SK-N-SH (cell line): ENCODE results near the gene MRPL44.

ENCODE experiments used
- EP300 ChIP-seq, 2 experiments: IDR thresholded peaks; 2 replicates each; pipeline versions ENCODE4 v1.4.0 to v1.6.1; 2012; ENCODE audit warnings: borderline replicate concordance in 1 of 2, low read depth in 1 of 2, low read length in 1 of 2
- EZH2phosphoT487 ChIP-seq: fragments of 200-600 bp; sonication (generic); IDR thresholded peaks from 2 replicates; pipeline ENCODE4 v1.6.1; 2017; ENCODE audit warnings: low read depth, mixed run types, mild to moderate bottlenecking, antibody characterized with exemption, moderate library complexity, borderline replicate concordance
- FOXJ3 ChIP-seq: sonication (generic); formaldehyde crosslinking; IDR thresholded peaks from 2 replicates; pipeline ENCODE4 v1.5.1; 2020; ENCODE audit warnings: mild to moderate bottlenecking, missing genetic modification reagents
- FOXM1 ChIP-seq: IDR thresholded peaks from 2 replicates; pipeline ENCODE4 v1.4.0; 2012; ENCODE audit warnings: low read depth, mild to moderate bottlenecking
- GATA2 ChIP-seq: sonication (generic); formaldehyde crosslinking; IDR thresholded peaks from 2 replicates; pipeline ENCODE4 v1.5.0; 2020; ENCODE audit warnings: mild to moderate bottlenecking, missing genetic modification reagents
- JUND ChIP-seq: IDR thresholded peaks from 2 replicates; pipeline ENCODE4 v1.4.0; 2012
- MXI1 ChIP-seq: IDR thresholded peaks from 2 replicates; pipeline ENCODE4 v1.6.1; 2012; ENCODE audit warnings: mild to moderate bottlenecking, low read depth, low read length, improper control_type of control experiment
- POLR2AphosphoS5 ChIP-seq: IDR thresholded peaks from 2 replicates; pipeline ENCODE4 v1.6.1; 2012; ENCODE audit warnings: low read depth, low read length
- TEAD4 ChIP-seq: IDR thresholded peaks from 2 replicates; pipeline ENCODE4 v1.4.0; 2012; ENCODE audit warnings: mild to moderate bottlenecking, borderline replicate concordance; ENCODE audit not compliant: insufficient read depth
- TF ChIP-seq, protein P1 (sequence below): IDR thresholded peaks from 2 replicates; pipeline ENCODE4 v1.6.1; 2012; ENCODE audit warnings: mild to moderate bottlenecking, low read depth, low read length, moderate library complexity
- TF ChIP-seq, protein P2 (sequence below): fragments of 200-600 bp; sonication (generic); IDR thresholded peaks from 2 replicates; pipeline ENCODE4 v1.6.1; 2017; ENCODE audit warnings: antibody characterized with exemption, mild to moderate bottlenecking, moderate library complexity
- TF ChIP-seq, protein P3 (sequence below): IDR thresholded peaks from 2 replicates; pipeline ENCODE4; 2012
- TF ChIP-seq, protein P4 (sequence below): IDR thresholded peaks from 2 replicates; pipeline ENCODE4 v1.4.0; 2012; ENCODE audit warnings: low read depth

DNA sequence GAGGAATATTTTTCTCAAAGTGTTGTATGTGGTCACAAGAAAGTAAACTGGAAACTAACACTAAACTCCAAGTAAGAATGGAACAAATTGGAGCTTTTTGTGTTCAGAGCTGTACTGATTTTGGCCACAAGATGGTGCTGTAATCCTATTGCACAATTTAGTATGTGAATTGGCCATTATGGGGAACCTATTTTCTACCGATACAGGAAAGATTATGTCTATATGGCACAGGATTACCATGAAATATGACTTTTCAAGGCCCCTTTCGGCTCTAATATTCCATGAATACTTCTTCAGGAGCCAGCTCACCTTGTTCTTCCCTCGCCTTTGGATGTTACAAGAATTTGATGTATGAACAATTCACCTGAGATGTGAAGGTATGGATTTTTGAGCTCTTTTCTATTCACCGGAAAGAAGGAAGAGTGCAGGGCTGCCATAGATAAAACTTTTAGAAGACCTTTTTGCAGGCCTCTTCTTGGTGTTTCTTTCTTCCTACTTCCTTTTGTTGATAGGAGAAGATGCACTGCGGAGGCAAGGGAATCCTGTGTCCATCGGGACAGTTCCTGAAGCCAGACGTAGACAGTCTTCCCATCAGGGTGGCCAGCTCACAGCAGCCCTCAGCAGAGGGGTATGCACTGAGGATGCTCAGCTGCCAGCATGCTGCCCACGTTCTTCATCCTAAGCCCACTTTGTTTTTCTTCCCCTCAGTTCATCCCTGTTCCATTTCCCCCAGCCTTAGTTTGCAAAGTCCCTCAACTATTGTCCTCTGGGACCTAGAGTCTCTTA, 13.3 kb downstream of the MRPL44 start:
- TF ChIP-seq FOXJ3 (CRISPR knock-in tag): no peak
- TF ChIP-seq, protein P1, sequence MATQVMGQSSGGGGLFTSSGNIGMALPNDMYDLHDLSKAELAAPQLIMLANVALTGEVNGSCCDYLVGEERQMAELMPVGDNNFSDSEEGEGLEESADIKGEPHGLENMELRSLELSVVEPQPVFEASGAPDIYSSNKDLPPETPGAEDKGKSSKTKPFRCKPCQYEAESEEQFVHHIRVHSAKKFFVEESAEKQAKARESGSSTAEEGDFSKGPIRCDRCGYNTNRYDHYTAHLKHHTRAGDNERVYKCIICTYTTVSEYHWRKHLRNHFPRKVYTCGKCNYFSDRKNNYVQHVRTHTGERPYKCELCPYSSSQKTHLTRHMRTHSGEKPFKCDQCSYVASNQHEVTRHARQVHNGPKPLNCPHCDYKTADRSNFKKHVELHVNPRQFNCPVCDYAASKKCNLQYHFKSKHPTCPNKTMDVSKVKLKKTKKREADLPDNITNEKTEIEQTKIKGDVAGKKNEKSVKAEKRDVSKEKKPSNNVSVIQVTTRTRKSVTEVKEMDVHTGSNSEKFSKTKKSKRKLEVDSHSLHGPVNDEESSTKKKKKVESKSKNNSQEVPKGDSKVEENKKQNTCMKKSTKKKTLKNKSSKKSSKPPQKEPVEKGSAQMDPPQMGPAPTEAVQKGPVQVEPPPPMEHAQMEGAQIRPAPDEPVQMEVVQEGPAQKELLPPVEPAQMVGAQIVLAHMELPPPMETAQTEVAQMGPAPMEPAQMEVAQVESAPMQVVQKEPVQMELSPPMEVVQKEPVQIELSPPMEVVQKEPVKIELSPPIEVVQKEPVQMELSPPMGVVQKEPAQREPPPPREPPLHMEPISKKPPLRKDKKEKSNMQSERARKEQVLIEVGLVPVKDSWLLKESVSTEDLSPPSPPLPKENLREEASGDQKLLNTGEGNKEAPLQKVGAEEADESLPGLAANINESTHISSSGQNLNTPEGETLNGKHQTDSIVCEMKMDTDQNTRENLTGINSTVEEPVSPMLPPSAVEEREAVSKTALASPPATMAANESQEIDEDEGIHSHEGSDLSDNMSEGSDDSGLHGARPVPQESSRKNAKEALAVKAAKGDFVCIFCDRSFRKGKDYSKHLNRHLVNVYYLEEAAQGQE: no peak
- TF ChIP-seq TEAD4: no peak
- TF ChIP-seq, protein P2, sequence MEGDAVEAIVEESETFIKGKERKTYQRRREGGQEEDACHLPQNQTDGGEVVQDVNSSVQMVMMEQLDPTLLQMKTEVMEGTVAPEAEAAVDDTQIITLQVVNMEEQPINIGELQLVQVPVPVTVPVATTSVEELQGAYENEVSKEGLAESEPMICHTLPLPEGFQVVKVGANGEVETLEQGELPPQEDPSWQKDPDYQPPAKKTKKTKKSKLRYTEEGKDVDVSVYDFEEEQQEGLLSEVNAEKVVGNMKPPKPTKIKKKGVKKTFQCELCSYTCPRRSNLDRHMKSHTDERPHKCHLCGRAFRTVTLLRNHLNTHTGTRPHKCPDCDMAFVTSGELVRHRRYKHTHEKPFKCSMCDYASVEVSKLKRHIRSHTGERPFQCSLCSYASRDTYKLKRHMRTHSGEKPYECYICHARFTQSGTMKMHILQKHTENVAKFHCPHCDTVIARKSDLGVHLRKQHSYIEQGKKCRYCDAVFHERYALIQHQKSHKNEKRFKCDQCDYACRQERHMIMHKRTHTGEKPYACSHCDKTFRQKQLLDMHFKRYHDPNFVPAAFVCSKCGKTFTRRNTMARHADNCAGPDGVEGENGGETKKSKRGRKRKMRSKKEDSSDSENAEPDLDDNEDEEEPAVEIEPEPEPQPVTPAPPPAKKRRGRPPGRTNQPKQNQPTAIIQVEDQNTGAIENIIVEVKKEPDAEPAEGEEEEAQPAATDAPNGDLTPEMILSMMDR: peak; percentile 98
- no peak for TF ChIP-seq JUND
- TF ChIP-seq EZH2phosphoT487: no peak
- no peak for TF ChIP-seq EP300 (IDR thresholded peaks at IDR 0.05; ENCODE audit: borderline replicate concordance in 1 of 2, low read depth in 1 of 2, low read length in 1 of 2)
- TF ChIP-seq, protein P3, sequence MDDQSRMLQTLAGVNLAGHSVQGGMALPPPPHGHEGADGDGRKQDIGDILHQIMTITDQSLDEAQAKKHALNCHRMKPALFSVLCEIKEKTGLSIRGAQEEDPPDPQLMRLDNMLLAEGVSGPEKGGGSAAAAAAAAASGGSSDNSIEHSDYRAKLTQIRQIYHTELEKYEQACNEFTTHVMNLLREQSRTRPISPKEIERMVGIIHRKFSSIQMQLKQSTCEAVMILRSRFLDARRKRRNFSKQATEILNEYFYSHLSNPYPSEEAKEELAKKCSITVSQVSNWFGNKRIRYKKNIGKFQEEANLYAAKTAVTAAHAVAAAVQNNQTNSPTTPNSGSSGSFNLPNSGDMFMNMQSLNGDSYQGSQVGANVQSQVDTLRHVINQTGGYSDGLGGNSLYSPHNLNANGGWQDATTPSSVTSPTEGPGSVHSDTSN: no peak
- no peak for TF ChIP-seq GATA2 (CRISPR knock-in tag)
- TF ChIP-seq FOXM1: no peak
- TF ChIP-seq, protein P4, sequence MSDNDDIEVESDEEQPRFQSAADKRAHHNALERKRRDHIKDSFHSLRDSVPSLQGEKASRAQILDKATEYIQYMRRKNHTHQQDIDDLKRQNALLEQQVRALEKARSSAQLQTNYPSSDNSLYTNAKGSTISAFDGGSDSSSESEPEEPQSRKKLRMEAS: no peak
- TF ChIP-seq POLR2AphosphoS5: no peak
- TF ChIP-seq MXI1: no peak
